Fibroblast of villous mesenchyme (primary cell): ENCODE data around the gene AHCY. TPM values are rescaled to one million over a fixed set of nuclear protein-coding genes. Genes with fewer than 3 reads are reported as not detected.
"Not testable (repeated sequence)": the region's sequence is repeated elsewhere in the genome, so short reads cannot be mapped to it uniquely, and the experiment has no call there.

ENCODE experiments used
- DNase-seq: peaks from one replicate; pipeline ENCODE4 v3.0.0-alpha.2; 2010; ENCODE audit warnings: low read depth
- H3K4me3 ChIP-seq: 2 replicates; pipeline ENCODE4 v1.5.1; 2011; ENCODE audit warnings: low read depth, mild to moderate bottlenecking, low read length
- CTCF ChIP-seq: IDR thresholded peaks from 2 replicates; pipeline ENCODE4 v1.5.1; 2012; ENCODE audit warnings: low read depth, mild to moderate bottlenecking, low read length; ENCODE audit not compliant: insufficient read depth
- total RNA-seq: library from RNA; depleted of rRNA; stranded (reverse); fragments of >200 nt; gene quantifications from 2 replicates; pipeline ENCODE4 v1.2.3, GENCODE V29; 2012

AHCY gene
- total RNA-seq, 1 donor, result 94.6 TPM

GRCh38 chr20:34300809-34301586, 2.2 kb downstream of the AHCY start:
- no peak for TF ChIP-seq CTCF
- no peak for DNase-seq

GRCh38 chr20:34300256-34300806, 2.8 kb downstream of the AHCY start:
- DNase-seq, result peak; percentile 63
- no peak for TF ChIP-seq CTCF
- H3K4me3 ChIP-seq, result no peak overlapping the region

More at GRCh38 chr20:34300809-34301586, 2.2 kb downstream of the AHCY start:
- no peak overlapping the region for H3K4me3 ChIP-seq

- TF ChIP-seq CTCF, result no peak
- no peak overlapping the region for H3K4me3 ChIP-seq
- DNase-seq, result no peak
Observed at GRCh38 chr20:34299556-34300255, 3.4 kb downstream of the AHCY start.

- TF ChIP-seq CTCF, result peak; percentile 24
- H3K4me3 ChIP-seq, DNase-seq: not testable (repeated sequence)
Observed at GRCh38 chr20:34298294-34298784, 4.8 kb downstream of the AHCY start.

GRCh38 chr20:34296468-34296867, 6.7 kb downstream of the AHCY start:
- no peak for TF ChIP-seq CTCF
- no peak overlapping the region for H3K4me3 ChIP-seq
- no peak for DNase-seq

- H3K4me3 ChIP-seq, result no peak overlapping the region
- no peak for TF ChIP-seq CTCF
- DNase-seq, result no peak
Observed at GRCh38 chr20:34295284-34295683, 7.9 kb downstream of the AHCY start.
